Left lung (tissue), 10 donors: Measurements from ENCODE around the gene NIBAN1. TPM values are rescaled to one million over a fixed set of nuclear protein-coding genes. Genes with fewer than 3 reads are reported as not detected.

ENCODE experiments used
- ATAC-seq: fragments of 200-7000 bp; cut with Tn5 transposase; one replicate; pipeline ENCODE4 v1.9.1; 2020; ENCODE audit warnings: moderate library complexity
- DNase-seq, 4 donors: peaks; one replicate each; pipeline ENCODE4 v3.0.0-alpha.2; 2013 to 2020
- H3K27ac ChIP-seq, 2 donors: fragments of 200-600 bp; sonication (generic) in 1 of 2; one replicate each; pipeline versions ENCODE4 v1.5.0 to v1.8.0; 2020 to 2021
- H3K27me3 ChIP-seq, 2 donors: fragments of 200-600 bp; sonication (generic) in 1 of 2; one replicate each; pipeline versions ENCODE4 v1.5.0 to v1.8.0; 2020 to 2021
- H3K36me3 ChIP-seq, 2 donors: fragments of 200-600 bp; sonication (generic) in 1 of 2; one replicate each; pipeline versions ENCODE4 v1.5.0 to v1.8.0; 2020 to 2021
- H3K4me1 ChIP-seq, 2 donors: fragments of 200-600 bp; one replicate each; pipeline ENCODE4 v1.8.0; 2021
- H3K4me3 ChIP-seq, 2 donors: fragments of 200-600 bp; sonication (generic) in 1 of 2; one replicate each; pipeline versions ENCODE4 v1.5.0 to v1.8.0; 2020 to 2021; ENCODE audit warnings: mild to moderate bottlenecking in 1 of 2
- H3K9me3 ChIP-seq, 2 donors: fragments of 200-600 bp; sonication (generic) in 1 of 2; one replicate each; pipeline versions ENCODE4 v1.5.0 to v1.8.0; 2020 to 2021
- CTCF ChIP-seq, 2 donors: fragments of 200-600 bp; sonication (generic) in 1 of 2; IDR thresholded peaks; one replicate each; pipeline versions ENCODE4 v1.5.0 to v1.8.0; 2021; ENCODE audit warnings: antibody characterized with exemption in 2 of 2
- intact Hi-C, 2 donors: fragments of 100-400 bp; cut with DNase I; formaldehyde crosslinking; loops; one replicate each; pipeline versions ENCODE4 v1.11.2 to v1.14.2; 2022
- polyA plus RNA-seq, 6 donors: library from polyadenylated mRNA; unstranded; fragments of 120-200 nt; gene quantifications; one replicate each; pipeline ENCODE4 v1.2.1, GENCODE V29; 2013; ENCODE audit not compliant: insufficient read length in 6 of 6
- total RNA-seq, 2 donors: library from RNA; stranded (reverse); fragmentation: NEBNext Ultra II Directional; extraction: Animal tissue kit (Norgen Biotek cat#: 25700); gene quantifications; one replicate each; pipeline ENCODE4 v1.2.1, GENCODE V29; 2021
- donor health status: DM: no; HTN: yes; CAD: no.
- donor health status: DM: no; HTN: no; CAD: no.

NIBAN1 gene
- total and polyA plus RNA-seq, 8 donors: 16.4 to 54.3 (median 17.7) TPM

GRCh38 chr1:184930645-184931044, 43.7 kb downstream of the NIBAN1 start:
- no peak for DNase-seq

GRCh38 chr1:184930232-184930631, 44.1 kb downstream of the NIBAN1 start:
- H3K4me1 ChIP-seq: peaks cover 0 to 18% of the 10 kb centered on the region in 2 donors
- H3K27me3 ChIP-seq: no peaks in the 10 kb centered on the region
- ATAC-seq (no peak), DNase-seq (no peak)
- no peak overlapping the region for H3K4me3 ChIP-seq
- no peak for TF ChIP-seq CTCF (IDR thresholded peaks at IDR 0.05)
- no peaks in the 10 kb centered on the region for H3K36me3 ChIP-seq
- H3K27ac ChIP-seq: peak overlapping the region in 1 of 2 donors; percentile 39
- intact Hi-C loops: no loop called here
- no peaks in the 10 kb centered on the region for H3K9me3 ChIP-seq

More at GRCh38 chr1:184930645-184931044, 43.7 kb downstream of the NIBAN1 start:
- ATAC-seq: no peak
- H3K27me3 ChIP-seq: no peaks in the 10 kb centered on the region
- no peak overlapping the region for H3K4me3 ChIP-seq
- intact Hi-C loops: no loop called here
- H3K4me1 ChIP-seq: peaks cover 0 to 18% of the 10 kb centered on the region in 2 donors
- no peaks in the 10 kb centered on the region for H3K36me3 ChIP-seq
- no peaks in the 10 kb centered on the region for H3K9me3 ChIP-seq
- TF ChIP-seq CTCF (IDR thresholded peaks at IDR 0.05): no peak
- H3K27ac ChIP-seq: peak overlapping the region in 1 of 2 donors; percentile 39

GRCh38 chr1:184929711-184930202, 44.6 kb downstream of the NIBAN1 start:
- no peaks in the 10 kb centered on the region for H3K9me3 ChIP-seq
- no peaks in the 10 kb centered on the region for H3K36me3 ChIP-seq
- peaks cover 0 to 18% of the 10 kb centered on the region in 2 donors for H3K4me1 ChIP-seq
- ATAC-seq (peak; percentile 30), DNase-seq (peak in 1 of 4 donors; percentile 42)
- no peaks in the 10 kb centered on the region for H3K27me3 ChIP-seq
- intact Hi-C loops: no loop called here
- peak overlapping the region in 1 of 2 donors; percentile 39 for H3K27ac ChIP-seq
- TF ChIP-seq CTCF (IDR thresholded peaks at IDR 0.05): no peak
- no peak overlapping the region for H3K4me3 ChIP-seq

- H3K4me1 ChIP-seq: peaks cover 0 to 18% of the 10 kb centered on the region in 2 donors
- intact Hi-C loops: no loop called here
- TF ChIP-seq CTCF (IDR thresholded peaks at IDR 0.05): no peak
Observed at GRCh38 chr1:184928394-184928793, 45.9 kb downstream of the NIBAN1 start.

More at GRCh38 chr1:184928394-184928793, 45.9 kb downstream of the NIBAN1 start:
- ATAC-seq (no peak), DNase-seq (no peak)
- no peaks in the 10 kb centered on the region for H3K9me3 ChIP-seq
- no peaks in the 10 kb centered on the region for H3K27me3 ChIP-seq
- no peak overlapping the region for H3K27ac ChIP-seq
- no peak overlapping the region for H3K4me3 ChIP-seq
- H3K36me3 ChIP-seq: no peaks in the 10 kb centered on the region

Other genes with a start within 250 kb of the NIBAN1 start
- 10 to 100 TPM; 31.6 to 42.8 TPM for gene EDEM3, start 219.7 kb downstream of the NIBAN1 start, total RNA-seq
- gene EDEM3, start 219.7 kb downstream of the NIBAN1 start, polyA plus RNA-seq: 10 to 100 TPM; 25.6 to 34.8 (median 32.1) TPM
- 10 to 100 TPM; 15.8 to 21.3 TPM for gene RNF2, start 71.0 kb upstream of the NIBAN1 start, total RNA-seq
- 10 to 100 TPM; 38.3 to 46.2 (median 41.3) TPM for gene RNF2, start 71.0 kb upstream of the NIBAN1 start, polyA plus RNA-seq
- gene TRMT1L, start 182.4 kb upstream of the NIBAN1 start, total RNA-seq: 10 to 100 TPM; 17.0 to 23.9 TPM
- 10 to 100 TPM; 19.0 to 24.7 (median 21.3) TPM for gene TRMT1L, start 182.4 kb upstream of the NIBAN1 start, polyA plus RNA-seq
- gene SWT1, start 182.7 kb upstream of the NIBAN1 start, total RNA-seq: 1 to 10 TPM; 6.5 to 7.1 TPM
- gene SWT1, start 182.7 kb upstream of the NIBAN1 start, polyA plus RNA-seq: 10 to 100 TPM in 2 of 6 donors, 1 to 10 TPM in 4; 8.4 to 11.4 (median 9.7) TPM